GM18858 (cell line): ENCODE measurements around the gene MLF2.
A peak's percentile ranks its signal among the peaks of the same experiment; 100 is the strongest.
"Not testable (repeated sequence)": the region's sequence is repeated elsewhere in the genome, so short reads cannot be mapped to it uniquely, and the experiment has no call there.

Experiments used
- ATAC-seq: cut with Tn5 transposase; IDR thresholded peaks from one replicate; pipeline ENCODE4 v1.9.1; 2021; ENCODE audit not compliant: unreplicated experiment

MLF2 gene

GRCh38 chr12:6765634-6766581 lies 13.0 kb upstream of the MLF2 start, which contains the start of gene PTMS:
Gene PTMS (plus strand): TSS chr12:6766363. CDS start chr12:6766706, 343 bp downstream.
- no peak for ATAC-seq

GRCh38 chr12:6765048-6765633 lies 12.2 kb upstream of the MLF2 start:
- ATAC-seq: no peak

- ATAC-seq: peak; percentile 80
These were observed 11.3 kb upstream of the MLF2 start for GRCh38 chr12:6764011-6764828.

- no peak for ATAC-seq
These were observed 10.4 kb upstream of the MLF2 start for GRCh38 chr12:6763380-6763779.

GRCh38 chr12:6759741-6760140 lies 6.8 kb upstream of the MLF2 start:
- no peak for ATAC-seq

- no peak for ATAC-seq
These were observed 5.7 kb upstream of the MLF2 start for GRCh38 chr12:6758506-6759095.

- ATAC-seq: no peak
These were observed 4.2 kb upstream of the MLF2 start for GRCh38 chr12:6757028-6757690.

- no peak for ATAC-seq
These were observed 1.5 kb upstream of the MLF2 start for GRCh38 chr12:6754411-6754810.

- ATAC-seq: no peak
These were observed 923 bp upstream of the MLF2 start for GRCh38 chr12:6753772-6754356.

- ATAC-seq: no peak
These were observed 597 bp downstream of the MLF2 start for GRCh38 chr12:6752167-6752920.

- ATAC-seq: no peak
These were observed 1.2 kb downstream of the MLF2 start for GRCh38 chr12:6751767-6752166.

GRCh38 chr12:6750506-6750905 lies 2.4 kb downstream of the MLF2 start:
- ATAC-seq: no peak

GRCh38 chr12:6748761-6749160 lies 4.2 kb downstream of the MLF2 start:
- no peak for ATAC-seq

- ATAC-seq: no peak
These were observed 5.7 kb downstream of the MLF2 start for GRCh38 chr12:6747216-6747615.

GRCh38 chr12:6745741-6746525 lies 7.0 kb downstream of the MLF2 start:
- no peak for ATAC-seq

GRCh38 chr12:6743300-6743699 lies 9.6 kb downstream of the MLF2 start:
- not testable (repeated sequence) for ATAC-seq

- no peak for ATAC-seq
These were observed 10.1 kb downstream of the MLF2 start for GRCh38 chr12:6742834-6743233.

GRCh38 chr12:6742080-6742479 lies 10.9 kb downstream of the MLF2 start:
- ATAC-seq: not testable (repeated sequence)

GRCh38 chr12:6736754-6737153 lies 16.2 kb downstream of the MLF2 start:
- no peak for ATAC-seq
